ENCODE measurements around the gene DOCK3. TPM values are rescaled to one million over a fixed set of nuclear protein-coding genes. Genes with fewer than 3 reads are reported as not detected.

The DOCK3 gene
- total and polyA plus RNA-seq, 10 of the 15 experiments (the other 5 are each of a cell fraction or from before 2014, with no cell fraction given) = 0.02 to 0.52 (median 0.04) TPM; not detected in 5

DNA sequence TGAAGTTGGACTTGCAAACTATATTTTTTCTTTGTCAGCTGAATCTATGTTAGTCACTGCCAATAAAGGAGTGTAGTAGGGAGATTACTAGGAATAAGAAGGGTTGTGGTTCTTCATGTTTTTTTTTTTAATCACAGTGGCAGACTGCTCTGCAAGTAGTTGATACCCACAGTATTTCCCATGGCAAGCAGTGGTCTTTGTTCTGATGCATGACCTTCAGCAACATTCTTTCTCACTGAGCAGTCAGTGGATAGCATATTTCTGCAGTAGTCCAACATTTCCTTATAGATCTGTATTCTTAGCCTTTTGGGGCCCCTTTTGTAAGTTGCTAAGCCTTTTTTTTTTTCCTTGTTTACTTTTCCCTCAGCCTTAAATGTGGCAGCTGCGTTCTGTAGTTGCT is 151.1 kb downstream of the DOCK3 start:
- DNase-seq (ENCODE audit: low read depth, low spot score) (no peak), FAIRE-seq (no peak), ATAC-seq (no peak)
- no peak overlapping the region for H2AFZ ChIP-seq (ENCODE audit: control insufficient read depth, low read depth, low read length)
- ChIA-PET RAD21 (ENCODE audit: unreplicated experiment) (no interaction called here), SMC1A (ENCODE audit: uncharacterized antibody, unreplicated experiment) (interaction anchor here (0.6 kb wide), 1 partner anchor 8 kb away, joined by 3 read pairs; no protein-coding TSS in a partner anchor), CTCF (no interaction called here), POLR2A (no interaction called here)
- H4K20me1 ChIP-seq (ENCODE audit: control insufficient read depth, insufficient read depth) = no peaks in the 10 kb centered on the region
- TF ChIP-seq, protein P1, sequence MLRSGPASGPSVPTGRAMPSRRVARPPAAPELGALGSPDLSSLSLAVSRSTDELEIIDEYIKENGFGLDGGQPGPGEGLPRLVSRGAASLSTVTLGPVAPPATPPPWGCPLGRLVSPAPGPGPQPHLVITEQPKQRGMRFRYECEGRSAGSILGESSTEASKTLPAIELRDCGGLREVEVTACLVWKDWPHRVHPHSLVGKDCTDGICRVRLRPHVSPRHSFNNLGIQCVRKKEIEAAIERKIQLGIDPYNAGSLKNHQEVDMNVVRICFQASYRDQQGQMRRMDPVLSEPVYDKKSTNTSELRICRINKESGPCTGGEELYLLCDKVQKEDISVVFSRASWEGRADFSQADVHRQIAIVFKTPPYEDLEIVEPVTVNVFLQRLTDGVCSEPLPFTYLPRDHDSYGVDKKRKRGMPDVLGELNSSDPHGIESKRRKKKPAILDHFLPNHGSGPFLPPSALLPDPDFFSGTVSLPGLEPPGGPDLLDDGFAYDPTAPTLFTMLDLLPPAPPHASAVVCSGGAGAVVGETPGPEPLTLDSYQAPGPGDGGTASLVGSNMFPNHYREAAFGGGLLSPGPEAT (IDR thresholded peaks at IDR 0.05; ENCODE audit: low read depth) = no peak
- TF ChIP-seq STAT1 (conservative IDR thresholded peaks at IDR 0.05) (no peak), CREB1 (IDR thresholded peaks at IDR 0.05; ENCODE audit: low read depth) (no peak), ZNF217 (IDR thresholded peaks at IDR 0.05) (no peak), SUZ12 (IDR thresholded peaks at IDR 0.05; ENCODE audit: unreplicated experiment) (no peak), MEF2B (IDR thresholded peaks at IDR 0.05; ENCODE audit: partially characterized antibody, poor library complexity, severe bottlenecking) (no peak), IRF4 (IDR thresholded peaks at IDR 0.05; ENCODE audit: low read depth, low read length) (no peak), ZNF24 (IDR thresholded peaks at IDR 0.05) (no peak), HCFC1 (IDR thresholded peaks at IDR 0.05; ENCODE audit: low read length) (no peak), PML (IDR thresholded peaks at IDR 0.05; ENCODE audit: low read length) (no peak), TAF1 (IDR thresholded peaks at IDR 0.05; ENCODE audit: borderline replicate concordance, low read depth, low read length) (no peak), RUNX3 (IDR thresholded peaks at IDR 0.05; ENCODE audit: low read length) (no peak), PAX5 (IDR thresholded peaks at IDR 0.05; ENCODE audit: borderline replicate concordance, low read depth, low read length) (no peak), EP300 (IDR thresholded peaks at IDR 0.05; ENCODE audit: borderline replicate concordance in 1 of 2, control insufficient read depth in 1 of 2, low read depth in 2 of 2, low read length in 2 of 2) (no peak)
- TF ChIP-seq, protein P2, sequence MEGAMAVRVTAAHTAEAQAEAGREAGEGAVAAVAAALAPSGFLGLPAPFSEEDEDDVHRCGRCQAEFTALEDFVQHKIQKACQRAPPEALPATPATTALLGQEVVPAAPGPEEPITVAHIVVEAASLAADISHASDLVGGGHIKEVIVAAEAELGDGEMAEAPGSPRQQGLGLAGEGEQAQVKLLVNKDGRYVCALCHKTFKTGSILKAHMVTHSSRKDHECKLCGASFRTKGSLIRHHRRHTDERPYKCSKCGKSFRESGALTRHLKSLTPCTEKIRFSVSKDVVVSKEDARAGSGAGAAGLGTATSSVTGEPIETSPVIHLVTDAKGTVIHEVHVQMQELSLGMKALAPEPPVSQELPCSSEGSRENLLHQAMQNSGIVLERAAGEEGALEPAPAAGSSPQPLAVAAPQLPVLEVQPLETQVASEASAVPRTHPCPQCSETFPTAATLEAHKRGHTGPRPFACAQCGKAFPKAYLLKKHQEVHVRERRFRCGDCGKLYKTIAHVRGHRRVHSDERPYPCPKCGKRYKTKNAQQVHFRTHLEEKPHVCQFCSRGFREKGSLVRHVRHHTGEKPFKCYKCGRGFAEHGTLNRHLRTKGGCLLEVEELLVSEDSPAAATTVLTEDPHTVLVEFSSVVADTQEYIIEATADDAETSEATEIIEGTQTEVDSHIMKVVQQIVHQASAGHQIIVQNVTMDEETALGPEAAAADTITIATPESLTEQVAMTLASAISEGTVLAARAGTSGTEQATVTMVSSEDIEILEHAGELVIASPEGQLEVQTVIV (IDR thresholded peaks at IDR 0.05; ENCODE audit: borderline replicate concordance, partially characterized antibody) = no peak
- H3K4me3 ChIP-seq = no peak overlapping the region
- H3K79me2 ChIP-seq (ENCODE audit: control insufficient read depth, insufficient read depth, low read length) = no peaks in the 10 kb centered on the region
- no peak overlapping the region for H3K4me2 ChIP-seq (ENCODE audit: control insufficient read depth, insufficient read depth)
- H3K9me3 ChIP-seq (replicated peaks; ENCODE audit: control insufficient read depth, insufficient read depth, low read length) = no peaks in the 10 kb centered on the region
- H3K27me3 ChIP-seq (replicated peaks in 1 of 2; ENCODE audit: control insufficient read depth in 2 of 2, insufficient read depth in 2 of 2, low read length in 1 of 2) = no peaks in the 10 kb centered on the region; a peak in 1 of 4 replicates
- in situ Hi-C loops (cut with MboI) = no loop called here
- no peaks in the 10 kb centered on the region for H3K36me3 ChIP-seq (ENCODE audit: control insufficient read depth in 2 of 2, insufficient read depth in 2 of 2, low read length in 1 of 2)
- WGBS (ENCODE audit: insufficient coverage, insufficient replicate concordance, low lambda C conversion rate, missing lambda C conversion rate) = 8% methylated on average over 1 of the region's 1 CpG
- no peak overlapping the region for H3K9ac ChIP-seq (ENCODE audit: control insufficient read depth, insufficient read depth, low read length)
- no TSS peak for BruUV-seq (replicated peaks)
- intact Hi-C loops (cut with micrococcal nuclease; ENCODE audit: unreplicated experiment) = no loop called here
- H3K4me1 ChIP-seq (ENCODE audit: control insufficient read depth, insufficient read depth, low read length) = no peaks in the 10 kb centered on the region
- no peak overlapping the region for H3K27ac ChIP-seq (ENCODE audit: control insufficient read depth, insufficient read depth)
